Naive thymus-derived CD4-positive, alpha-beta T cell (primary cell): ENCODE data around the gene DUSP23. TPM values are rescaled to one million over a fixed set of nuclear protein-coding genes. Genes with fewer than 3 reads are reported as not detected.
A peak's percentile ranks its signal among the peaks of the same experiment; 100 is the strongest.

ENCODE experiments used
- ATAC-seq: fragments of 150-1000 bp; cut with Tn5 transposase; 2 replicates; pipeline ENCODE4 v1.10.0; 2021; ENCODE audit warnings: mild to moderate bottlenecking, moderate library complexity
- CTCF ChIA-PET: fragments of 350-600 bp; sonication (Branson Sonifier 250); formaldehyde crosslinking; loops from one replicate; lab custom pipeline; 2021; ENCODE audit warnings: antibody characterized with exemption; lab: Charles Lee
- POLR2A ChIA-PET: fragments of 350-600 bp; sonication (Branson Sonifier 250); formaldehyde crosslinking; loops from one replicate; lab custom pipeline; 2021; ENCODE audit warnings: antibody characterized with exemption, inconsistent platforms; lab: Charles Lee
- DNase-seq, 9 donors: peaks; one replicate each; pipeline versions ENCODE4 v3.0.0 to v3.0.0-alpha.2; 2020 to 2022; ENCODE audit warnings: mixed read lengths in 1 of 9
- H3K27ac ChIP-seq: one replicate; pipeline ENCODE4 v1.7.0; 2013; ENCODE audit warnings: mild to moderate bottlenecking, low read depth, low read length, moderate library complexity
- H3K27me3 ChIP-seq, 2 donors: one replicate each; pipeline ENCODE4 v1.7.0; 2013; ENCODE audit warnings: low read length in 2 of 2, mild to moderate bottlenecking in 2 of 2, moderate library complexity in 2 of 2; ENCODE audit not compliant: control insufficient read depth in 2 of 2, insufficient read depth in 2 of 2
- H3K36me3 ChIP-seq, 3 experiments: 1 replicate in 2 of 3; 2 replicates in 1 of 3; pipeline ENCODE4 v1.7.0; 2013; ENCODE audit warnings: low read length in 3 of 3, mild to moderate bottlenecking in 3 of 3, moderate library complexity in 1 of 3; ENCODE audit not compliant: insufficient read depth in 3 of 3, control insufficient read depth in 2 of 3
- H3K4me1 ChIP-seq, 2 donors: one replicate each; pipeline ENCODE4 v1.7.0; 2013; ENCODE audit warnings: low read length in 2 of 2, mild to moderate bottlenecking in 2 of 2, moderate library complexity in 1 of 2; ENCODE audit not compliant: control insufficient read depth in 2 of 2, insufficient read depth in 2 of 2
- H3K4me3 ChIP-seq: 2 replicates; pipeline ENCODE4 v1.7.0; 2013; ENCODE audit warnings: mild to moderate bottlenecking, low read length
- H3K9me3 ChIP-seq, 3 experiments: 1 replicate in 2 of 3; 2 replicates in 1 of 3; pipeline ENCODE4 v1.7.0; 2013; ENCODE audit warnings: low read length in 3 of 3; ENCODE audit not compliant: control insufficient read depth in 2 of 3
- H3K27ac Mint-ChIP-seq, 9 donors: one replicate each; pipeline ENCODE4 v1.8.0; 2020 to 2022; ENCODE audit warnings: mixed read lengths in 9 of 9, mild to moderate bottlenecking in 8 of 9, moderate library complexity in 5 of 9, inconsistent platforms in 2 of 9
- H3K27me3 Mint-ChIP-seq, 5 donors: one replicate each; pipeline ENCODE4 v1.8.0; 2021 to 2022; ENCODE audit warnings: mixed read lengths in 5 of 5, mild to moderate bottlenecking in 1 of 5
- H3K36me3 Mint-ChIP-seq, 5 donors: one replicate each; pipeline ENCODE4 v1.8.0; 2020 to 2022; ENCODE audit warnings: mixed read lengths in 5 of 5, mild to moderate bottlenecking in 3 of 5, inconsistent platforms in 1 of 5
- H3K4me1 Mint-ChIP-seq, 7 donors: one replicate each; pipeline ENCODE4 v1.8.0; 2020 to 2022; ENCODE audit warnings: mixed read lengths in 7 of 7, mild to moderate bottlenecking in 3 of 7, inconsistent platforms in 1 of 7
- H3K4me3 Mint-ChIP-seq, 10 donors: one replicate each; pipeline ENCODE4 v1.8.0; 2020 to 2022; ENCODE audit warnings: mild to moderate bottlenecking in 10 of 10, mixed read lengths in 10 of 10, moderate library complexity in 6 of 10, inconsistent platforms in 2 of 10
- H3K9me3 Mint-ChIP-seq, 11 donors: one replicate each; pipeline ENCODE4 v1.8.0; 2020 to 2022; ENCODE audit warnings: mixed read lengths in 11 of 11, mild to moderate bottlenecking in 4 of 11, inconsistent platforms in 1 of 11, moderate library complexity in 1 of 11
- intact Hi-C, 2 donors: fragments of 100-400 bp; cut with micrococcal nuclease; formaldehyde crosslinking; loops; one replicate each; pipeline ENCODE4 v1.15.1; 2023
- polyA plus RNA-seq, 2 donors: library from polyadenylated mRNA; unstranded; fragments of 300-500 nt; fragmentation: Illumina TruSeq; gene quantifications; one replicate each; pipeline ENCODE4 v1.2.3, GENCODE V29; 2021
- total RNA-seq, 6 experiments: library from RNA in 5 of 6; stranded (reverse) in 5 of 6; gene quantifications; 1 replicate in 5 of 6; 2 replicates in 1 of 6; pipeline ENCODE4 v1.2.3 and lab custom pipeline; 2021 to 2026

The DUSP23 gene
- total and polyA plus RNA-seq, 7 experiments from 2014 or later: 7.4 to 38.0 (median 13.9) TPM

DNA sequence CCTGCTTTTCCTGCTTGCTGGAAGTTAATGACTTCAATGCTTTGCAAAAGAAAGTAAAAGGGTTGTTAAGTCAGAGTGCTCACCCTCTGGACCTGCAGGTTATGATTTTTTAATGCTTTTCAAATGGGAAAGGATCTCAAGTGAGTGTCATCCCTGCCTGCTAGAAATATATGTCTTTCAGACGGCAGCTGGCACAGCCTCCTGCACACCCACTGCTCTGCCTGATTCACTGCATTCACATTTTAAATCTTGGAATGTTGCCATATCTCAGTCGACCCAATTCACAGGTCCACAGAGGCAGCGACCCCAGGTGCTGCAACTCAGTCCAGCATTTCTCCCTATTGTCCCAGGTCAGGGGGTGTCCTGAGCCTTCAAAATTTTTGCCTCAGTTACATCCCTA, 10.7 kb downstream of the DUSP23 start:
- intact Hi-C loops: loop anchor here in 1 of 2 donors (10.0 kb wide), 3 partner anchors 583 to 657 kb away; no protein-coding TSS in a partner anchor
- no peak overlapping the region for H3K4me3 Mint-ChIP-seq
- POLR2A ChIA-PET: no interaction called here
- Histone ChIP-seq H3K9me3 (no peaks in the 10 kb centered on the region), H3K27me3 (no peaks in the 10 kb centered on the region), H3K4me1 (no peaks in the 10 kb centered on the region), H3K36me3 (no peaks in the 10 kb centered on the region), H3K27ac (no peak overlapping the region), H3K4me3 (no peak overlapping the region)
- H3K27me3 Mint-ChIP-seq: peaks cover 12 to 22% (median 16%) of the 10 kb centered on the region in 5 donors
- CTCF ChIA-PET: no interaction called here
- ATAC-seq (no peak), DNase-seq (no peak)
- no peaks in the 10 kb centered on the region for H3K9me3 Mint-ChIP-seq
- no peaks in the 10 kb centered on the region for H3K36me3 Mint-ChIP-seq
- H3K27ac Mint-ChIP-seq: no peak overlapping the region
- peaks cover 0 to 1% (median 0%) of the 10 kb centered on the region in 7 donors for H3K4me1 Mint-ChIP-seq

DNA sequence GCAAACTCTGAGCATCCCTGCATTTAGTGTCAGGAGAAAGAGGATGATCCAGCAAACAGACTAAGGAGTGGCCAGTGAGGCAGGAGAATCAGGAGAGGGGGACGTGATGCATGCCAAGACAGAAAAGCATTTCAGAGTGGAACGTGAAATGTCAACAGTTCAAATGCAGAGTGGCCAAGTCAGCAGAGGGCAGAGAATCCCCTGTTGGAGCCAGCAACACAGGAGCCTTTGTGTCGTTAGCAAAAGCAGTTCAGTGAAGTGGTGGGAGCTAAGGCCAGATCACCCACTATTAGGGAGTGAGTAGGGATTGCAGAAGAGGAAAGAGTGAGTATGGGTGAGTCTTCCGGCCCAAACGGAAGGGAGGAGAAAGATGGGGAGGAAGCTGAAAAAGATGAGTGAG, 14.8 kb downstream of the DUSP23 start:
- H3K4me1 ChIP-seq: peaks cover 8 to 21% of the 10 kb centered on the region in 2 donors
- no peak for ATAC-seq
- POLR2A ChIA-PET: no interaction called here
- no peak overlapping the region for H3K27ac ChIP-seq
- intact Hi-C loops: loop anchor here in 1 of 2 donors (10.0 kb wide), 3 partner anchors 579 to 661 kb away; no protein-coding TSS in a partner anchor
- H3K27ac Mint-ChIP-seq: no peak overlapping the region
- H3K4me1 Mint-ChIP-seq: peaks cover 9 to 13% (median 10%) of the 10 kb centered on the region in 7 donors
- no peaks in the 10 kb centered on the region for H3K27me3 ChIP-seq
- no peak for DNase-seq
- CTCF ChIA-PET: interaction anchor here (12.2 kb wide), 1 partner anchor 98 kb away, joined by 226 read pairs; no protein-coding TSS in a partner anchor
- no peaks in the 10 kb centered on the region for H3K9me3 Mint-ChIP-seq
- H3K4me3 Mint-ChIP-seq: no peak overlapping the region
- no peaks in the 10 kb centered on the region for H3K36me3 ChIP-seq
- H3K9me3 ChIP-seq: no peaks in the 10 kb centered on the region
- H3K27me3 Mint-ChIP-seq: peaks cover 9 to 43% (median 13%) of the 10 kb centered on the region in 5 donors
- H3K36me3 Mint-ChIP-seq: no peaks in the 10 kb centered on the region
- H3K4me3 ChIP-seq: no peak overlapping the region

DNA sequence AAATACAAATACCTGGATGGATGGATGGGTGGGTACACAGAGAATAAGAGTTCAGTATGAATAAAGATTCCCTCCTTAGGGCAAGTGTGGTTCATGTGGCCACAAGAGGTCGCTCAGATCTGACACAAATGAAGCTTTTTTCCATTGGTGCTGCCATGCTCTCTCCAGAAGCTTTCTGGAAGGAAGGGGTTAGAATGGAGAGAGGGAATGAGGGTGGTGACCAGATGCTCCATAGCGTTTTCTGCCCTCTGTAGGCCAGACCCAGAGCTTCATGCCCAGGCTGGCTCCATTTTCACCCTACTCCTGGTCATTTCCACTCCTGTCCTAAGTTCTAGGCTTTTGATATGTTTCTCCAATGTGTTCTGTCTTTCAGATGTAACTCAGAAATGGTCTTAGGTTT, 18.1 kb downstream of the DUSP23 start:
- H3K36me3 Mint-ChIP-seq: no peaks in the 10 kb centered on the region
- H3K4me1 ChIP-seq: peaks cover 8 to 48% of the 10 kb centered on the region in 2 donors
- no peak overlapping the region for H3K4me3 Mint-ChIP-seq
- ChIA-PET POLR2A (interaction anchor here (0.6 to 1.5 kb wide), 4 partner anchors 25 to 92 kb away, joined by 3 to 4 read pairs (median 3); no protein-coding TSS in a partner anchor), CTCF (interaction anchor here (0.5 to 12.2 kb wide), 24 partner anchors 9 to 279 kb away, joined by 3 to 226 read pairs (median 4); partner anchors contain the start of genes DUSP23, IGSF9 and SLAMF8)
- intact Hi-C loops: loop anchor here (1.0 to 10.0 kb wide), 10 partner anchors 18 to 664 kb away; partner anchors contain the start of genes DUSP23 (in 2 of the 2) and IGSF9 (in 2 of the 2)
- peaks cover 0 to 55% (median 3%) of the 10 kb centered on the region in 5 donors for H3K27me3 Mint-ChIP-seq
- ATAC-seq (peak; percentile 66), DNase-seq (peak in 8 of 9 donors; percentile 11 to 52 (median 34))
- H3K4me3 ChIP-seq: no peak overlapping the region
- H3K4me1 Mint-ChIP-seq: peaks cover 13 to 24% (median 16%) of the 10 kb centered on the region in 7 donors
- no peaks in the 10 kb centered on the region for H3K9me3 ChIP-seq
- H3K36me3 ChIP-seq: no peaks in the 10 kb centered on the region
- H3K9me3 Mint-ChIP-seq: no peaks in the 10 kb centered on the region
- H3K27ac Mint-ChIP-seq: no peak overlapping the region
- no peak overlapping the region for H3K27ac ChIP-seq
- H3K27me3 ChIP-seq: no peaks in the 10 kb centered on the region

DNA sequence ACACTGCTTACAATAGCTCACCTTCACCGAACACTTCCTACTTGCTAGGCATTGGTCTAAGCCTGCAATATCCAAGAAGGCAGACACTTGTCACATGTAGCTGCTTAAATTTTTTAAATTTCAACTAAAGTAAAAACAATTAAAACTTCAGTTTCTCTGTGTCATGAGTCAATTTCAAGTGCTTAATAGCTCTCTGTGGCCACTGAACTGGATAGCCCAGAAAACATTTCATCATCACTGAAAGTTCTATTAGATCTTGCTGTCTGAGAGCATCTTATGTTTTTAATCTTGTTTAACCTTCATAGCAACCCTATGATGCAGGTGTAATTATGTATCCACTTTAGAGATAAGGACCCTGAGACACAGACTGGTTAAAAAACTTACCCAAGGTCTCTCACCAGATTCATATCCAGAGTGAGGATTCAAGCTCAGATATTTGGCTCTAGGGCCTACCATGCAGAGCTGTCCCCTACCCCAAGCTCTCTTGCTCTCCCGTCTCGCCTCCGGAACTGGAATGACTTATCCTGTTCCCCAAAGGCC, 18.8 kb downstream of the DUSP23 start:
- DNase-seq (no peak), ATAC-seq (no peak)
- Histone ChIP-seq H3K36me3 (no peaks in the 10 kb centered on the region), H3K4me3 (no peak overlapping the region), H3K27ac (no peak overlapping the region), H3K27me3 (no peaks in the 10 kb centered on the region), H3K9me3 (no peaks in the 10 kb centered on the region), H3K4me1 (peaks cover 8 to 54% of the 10 kb centered on the region in 2 donors)
- POLR2A ChIA-PET: interaction anchor here (0.6 to 1.4 kb wide), 2 partner anchors 25 to 89 kb away, joined by 3 read pairs; no protein-coding TSS in a partner anchor
- Mint-ChIP-seq H3K36me3 (no peaks in the 10 kb centered on the region), H3K4me3 (peak overlapping the region in 1 of 10 donors; percentile 56), H3K27ac (peak overlapping the region in 1 of 9 donors; percentile 22), H3K27me3 (peaks cover 0 to 60% (median 0%) of the 10 kb centered on the region in 5 donors), H3K9me3 (no peaks in the 10 kb centered on the region), H3K4me1 (peaks cover 13 to 25% (median 16%) of the 10 kb centered on the region in 7 donors)
- CTCF ChIA-PET: interaction anchor here (0.5 to 12.2 kb wide), 23 partner anchors 9 to 278 kb away, joined by 3 to 226 read pairs (median 4); partner anchors contain the start of genes DUSP23, IGSF9 and SLAMF8
- intact Hi-C loops: loop anchor here (1.0 to 10.0 kb wide), 8 partner anchors 19 to 665 kb away; partner anchors contain the start of genes DUSP23 (in 1 of the 2) and IGSF9 (in 1 of the 2)

- Mint-ChIP-seq H3K27me3 (peaks cover 0 to 68% (median 0%) of the 10 kb centered on the region in 5 donors), H3K27ac (peak overlapping the region in 5 of 9 donors; percentile 5 to 65 (median 40)), H3K4me1 (peaks cover 13 to 25% (median 16%) of the 10 kb centered on the region in 7 donors), H3K9me3 (no peaks in the 10 kb centered on the region), H3K4me3 (peak overlapping the region in 9 of 10 donors; percentile 20 to 63 (median 42)), H3K36me3 (no peaks in the 10 kb centered on the region)
- Histone ChIP-seq H3K27me3 (no peaks in the 10 kb centered on the region), H3K9me3 (no peaks in the 10 kb centered on the region), H3K27ac (no peak overlapping the region), H3K36me3 (no peaks in the 10 kb centered on the region), H3K4me1 (peaks cover 8 to 62% of the 10 kb centered on the region in 2 donors), H3K4me3 (peak overlapping the region; percentile 34)
- CTCF ChIA-PET: interaction anchor here (0.5 to 12.2 kb wide), 9 partner anchors 9 to 208 kb away, joined by 3 to 226 read pairs (median 7); partner anchors contain the start of genes DUSP23 and IGSF9
- ATAC-seq: peak; percentile 74
- DNase-seq: peak in 1 of 9 donors; percentile 5
- intact Hi-C loops: no loop called here
- POLR2A ChIA-PET: no interaction called here
These were observed 19.6 kb downstream of the DUSP23 start for GRCh38 chr1:159800177-159800930.

GRCh38 chr1:159802111-159802510, 21.3 kb downstream of the DUSP23 start, which contains the start of gene FCRL6:
Gene FCRL6 (plus strand): TSS chr1:159802360. CDS start chr1:159802425, 65 bp downstream.
- Mint-ChIP-seq H3K27me3 (peaks cover 0 to 76% (median 1%) of the 10 kb centered on the region in 5 donors), H3K4me3 (peak within 1 kb of the TSS in 2 of 10 donors; percentile 56 to 63), H3K9me3 (peaks cover 0 to 3% (median 0%) of the 10 kb centered on the region in 11 donors), H3K27ac (peak within 1 kb of the TSS in 2 of 9 donors; percentile 29 to 76), H3K4me1 (peaks cover 13 to 30% (median 16%) of the 10 kb centered on the region in 7 donors), H3K36me3 (no peaks in the 10 kb centered on the region)
- POLR2A ChIA-PET: interaction anchor here (1.4 kb wide), 1 partner anchor 71 kb away, joined by 3 read pairs; no protein-coding TSS in a partner anchor
- Histone ChIP-seq H3K36me3 (no peaks in the 10 kb centered on the region), H3K4me1 (peaks cover 8 to 78% of the 10 kb centered on the region in 2 donors), H3K27me3 (no peaks in the 10 kb centered on the region), H3K27ac (no peak within 1 kb of the TSS), H3K4me3 (no peak within 1 kb of the TSS), H3K9me3 (no peaks in the 10 kb centered on the region)
- DNase-seq (no peak), ATAC-seq (no peak)
- intact Hi-C loops: no loop called here
- CTCF ChIA-PET: interaction anchor here (1.0 to 12.2 kb wide), 3 partner anchors 13 to 204 kb away, joined by 3 to 226 read pairs (median 3); no protein-coding TSS in a partner anchor
